K562 (cell line): ENCODE measurements around the gene GP1BB. TPM values are rescaled to one million over a fixed set of nuclear protein-coding genes. Genes with fewer than 3 reads are reported as not detected.
A peak's percentile ranks its signal among the peaks of the same experiment; 100 is the strongest.

Experiments used
- ARHGAP35 ChIP-seq: fragments of 450-650 bp; IDR thresholded peaks from 2 replicates; pipeline ENCODE4 v1.6.1; 2018; ENCODE audit not compliant: partially characterized antibody
- ERF ChIP-seq: fragments of 450-650 bp; formaldehyde crosslinking; IDR thresholded peaks from 2 replicates; pipeline ENCODE4 v1.4.0; 2020; ENCODE audit warnings: mild to moderate bottlenecking, mixed read lengths
- GATAD2A ChIP-seq: fragments of 450-650 bp; IDR thresholded peaks from 2 replicates; pipeline ENCODE4 v1.6.1; 2017
- HDAC8 ChIP-seq: fragments of 450-650 bp; IDR thresholded peaks from 2 replicates; pipeline ENCODE4 v1.6.1; 2016; ENCODE audit warnings: mild to moderate bottlenecking, missing genetic modification characterization, moderate library complexity, missing compliant biosample characterization
- MEF2D ChIP-seq: conservative IDR thresholded peaks from 2 replicates; pipeline ENCODE4 v1.6.1; 2016; ENCODE audit warnings: low read depth, missing genetic modification characterization, missing compliant biosample characterization
- RAD21 ChIP-seq, 2 experiments: fragments of 250-450 bp in 1 of 2; fragments of 450-650 bp in 1 of 2; sonication (Bioruptor Pico) in 1 of 2; formaldehyde crosslinking in 1 of 2; IDR thresholded peaks in 1 of 2; conservative IDR thresholded peaks in 1 of 2; 2 replicates each; pipeline versions ENCODE4 v1.4.0 to v1.8.0; 2020 to 2022; ENCODE audit warnings: mild to moderate bottlenecking in 2 of 2, moderate library complexity in 1 of 2
- SNIP1 ChIP-seq: fragments of 450-650 bp; IDR thresholded peaks from 2 replicates; pipeline ENCODE4 v1.7.1; 2017; ENCODE audit warnings: low read depth, mild to moderate bottlenecking
- USF2 ChIP-seq: sonication (generic); formaldehyde crosslinking; IDR thresholded peaks from 2 replicates; pipeline ENCODE4 v1.5.0; 2020; ENCODE audit warnings: missing genetic modification reagents
- ZBTB7A ChIP-seq: IDR thresholded peaks from 2 replicates; pipeline ENCODE4 v1.6.1; 2011; ENCODE audit warnings: low read depth, mild to moderate bottlenecking, low read length, moderate library complexity, borderline replicate concordance; ENCODE audit not compliant: control insufficient read depth
- ZNF133 ChIP-seq: fragments of 250-450 bp; sonication (Bioruptor Pico); IDR thresholded peaks from 2 replicates; pipeline ENCODE4 v1.4.0; 2020; ENCODE audit warnings: mild to moderate bottlenecking
- ZNF764 ChIP-seq: fragments of 250-450 bp; sonication (Bioruptor Pico); IDR thresholded peaks from 2 replicates; pipeline ENCODE4 v1.4.0; 2020; ENCODE audit warnings: low read depth, mild to moderate bottlenecking, moderate library complexity
- polyA plus RNA-seq, 8 experiments: library from polyadenylated mRNA; depleted of rRNA in 4 of 8; stranded (reverse) in 5 of 8; unstranded in 3 of 8; fragments of >200 nt; fragmentation: Nextera tagmentation in 2 of 8; fragmentation: Illumina TruSeq in 1 of 8; extraction: Ambion mirVana in 2 of 8; extraction: Trizol in 1 of 8; gene quantifications; 2 replicates each; pipeline versions ENCODE4 v1.2.1 to v1.2.3, GENCODE V29; 2011 to 2014; ENCODE audit warnings: inconsistent platforms in 1 of 8, missing spikeins in 1 of 8
- total RNA-seq, 7 experiments: library from RNA; depleted of rRNA in 6 of 7; stranded (reverse); fragments of >200 nt in 6 of 7; fragmentation: Illumina TruSeq in 2 of 7; extraction: Trizol in 2 of 7; gene quantifications; 2 replicates each; pipeline versions ENCODE4 v1.2.1 to v1.2.3, GENCODE V29; 2011 to 2021; ENCODE audit warnings: low replicate concordance in 1 of 7
- TF ChIP-seq, protein P1 (sequence below): fragments of 250-450 bp; sonication (Bioruptor Pico); IDR thresholded peaks from 2 replicates; pipeline ENCODE4 v1.4.0; 2020; ENCODE audit warnings: mild to moderate bottlenecking, moderate library complexity
- TF ChIP-seq, protein P2 (sequence below), 3 experiments: IDR thresholded peaks in 2 of 3; conservative IDR thresholded peaks in 1 of 3; 2 replicates each; pipeline ENCODE4 v1.5.1; 2011 to 2012; ENCODE audit warnings: low read length in 3 of 3, mild to moderate bottlenecking in 3 of 3, control low read depth in 2 of 3, improper control_type of control experiment in 1 of 3, inconsistent platforms in 1 of 3, low read depth in 1 of 3, mixed read lengths in 1 of 3, moderate library complexity in 1 of 3; ENCODE audit not compliant: insufficient read depth in 2 of 3
- TF ChIP-seq, protein P3 (sequence below), 2 experiments: IDR thresholded peaks; 2 replicates each; pipeline ENCODE4 v1.6.1; 2011; ENCODE audit warnings: borderline replicate concordance in 1 of 2, control low read depth in 1 of 2, low read depth in 1 of 2, low read length in 1 of 2, mild to moderate bottlenecking in 1 of 2, mixed read lengths in 1 of 2, moderate library complexity in 1 of 2; ENCODE audit not compliant: insufficient read depth in 1 of 2, insufficient read length in 1 of 2, poor library complexity in 1 of 2, severe bottlenecking in 1 of 2; ENCODE audit errors: extremely low read depth in 1 of 2

Gene GP1BB
- total and polyA plus RNA-seq, 9 of the 15 experiments (the other 6 are each of a cell fraction or from before 2014, with no cell fraction given) = 0.69 to 162 (median 2.8) TPM

DNA sequence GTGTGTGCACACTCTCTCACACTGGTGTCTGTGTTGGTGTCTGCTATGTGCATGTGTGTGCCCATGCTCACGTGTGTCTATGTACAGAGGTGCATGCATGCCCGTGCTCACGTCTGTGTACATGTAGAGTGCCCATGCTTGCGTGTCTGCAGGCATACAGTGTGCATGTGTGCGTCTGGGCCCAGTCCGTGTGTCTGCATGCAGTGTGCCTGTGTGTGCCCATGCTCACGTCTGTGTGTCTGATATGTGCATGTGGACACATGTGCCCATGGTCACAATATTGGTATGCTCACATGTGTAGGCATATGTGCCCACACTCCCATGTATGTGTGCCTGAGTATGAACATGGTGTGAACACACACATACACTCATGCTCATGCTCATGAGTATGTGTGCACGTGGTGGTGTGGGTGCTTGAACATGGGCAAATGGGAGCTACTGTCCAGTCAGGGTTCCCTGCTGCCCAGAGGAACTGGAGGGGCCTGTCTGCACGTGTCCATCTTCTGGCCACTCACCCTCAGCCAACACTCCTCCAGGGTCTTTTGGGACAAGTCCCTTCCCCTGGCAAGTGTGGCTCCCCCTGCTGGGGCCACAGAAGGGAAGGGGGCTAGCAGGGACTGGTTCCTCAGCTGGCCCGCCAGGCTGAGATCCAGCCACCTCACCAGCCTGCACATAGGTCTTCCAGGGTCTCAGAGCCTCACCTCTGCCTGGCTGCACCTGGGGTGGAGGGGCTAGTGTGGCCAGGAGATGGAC, 29.9 kb downstream of the GP1BB start (continued):
- TF ChIP-seq, protein P1, sequence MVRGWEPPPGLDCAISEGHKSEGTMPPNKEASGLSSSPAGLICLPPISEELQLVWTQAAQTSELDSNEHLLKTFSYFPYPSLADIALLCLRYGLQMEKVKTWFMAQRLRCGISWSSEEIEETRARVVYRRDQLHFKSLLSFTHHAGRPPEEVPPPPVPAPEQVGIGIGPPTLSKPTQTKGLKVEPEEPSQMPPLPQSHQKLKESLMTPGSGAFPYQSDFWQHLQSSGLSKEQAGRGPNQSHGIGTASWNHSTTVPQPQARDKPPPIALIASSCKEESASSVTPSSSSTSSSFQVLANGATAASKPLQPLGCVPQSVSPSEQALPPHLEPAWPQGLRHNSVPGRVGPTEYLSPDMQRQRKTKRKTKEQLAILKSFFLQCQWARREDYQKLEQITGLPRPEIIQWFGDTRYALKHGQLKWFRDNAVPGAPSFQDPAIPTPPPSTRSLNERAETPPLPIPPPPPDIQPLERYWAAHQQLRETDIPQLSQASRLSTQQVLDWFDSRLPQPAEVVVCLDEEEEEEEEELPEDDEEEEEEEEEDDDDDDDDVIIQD (CRISPR knock-in tag) = 0 out of 2 replicates have a peak, but pooled peaks have one; percentile 43
- TF ChIP-seq SNIP1 = no peak
- 0 out of 2 replicates have a peak, but pooled peaks have one; percentile 47 for TF ChIP-seq HDAC8 (tag)
- peak in 1 of 2 experiments; percentile 60; a peak in 2 of 4 replicates for TF ChIP-seq RAD21 (CRISPR knock-in tag; conservative IDR thresholded peaks at IDR 0.05 in 1 of 2, IDR thresholded peaks at IDR 0.05 in 1 of 2)
- no peak for TF ChIP-seq ARHGAP35
- TF ChIP-seq ZBTB7A = peak; percentile 96
- TF ChIP-seq ZNF133 = 0 out of 2 replicates have a peak, but pooled peaks have one; percentile 48
- TF ChIP-seq ERF (CRISPR knock-in tag) = peak; percentile 61; the same call in 1 of the 2 replicates
- no peak for TF ChIP-seq MEF2D (tag)
- TF ChIP-seq, protein P2, sequence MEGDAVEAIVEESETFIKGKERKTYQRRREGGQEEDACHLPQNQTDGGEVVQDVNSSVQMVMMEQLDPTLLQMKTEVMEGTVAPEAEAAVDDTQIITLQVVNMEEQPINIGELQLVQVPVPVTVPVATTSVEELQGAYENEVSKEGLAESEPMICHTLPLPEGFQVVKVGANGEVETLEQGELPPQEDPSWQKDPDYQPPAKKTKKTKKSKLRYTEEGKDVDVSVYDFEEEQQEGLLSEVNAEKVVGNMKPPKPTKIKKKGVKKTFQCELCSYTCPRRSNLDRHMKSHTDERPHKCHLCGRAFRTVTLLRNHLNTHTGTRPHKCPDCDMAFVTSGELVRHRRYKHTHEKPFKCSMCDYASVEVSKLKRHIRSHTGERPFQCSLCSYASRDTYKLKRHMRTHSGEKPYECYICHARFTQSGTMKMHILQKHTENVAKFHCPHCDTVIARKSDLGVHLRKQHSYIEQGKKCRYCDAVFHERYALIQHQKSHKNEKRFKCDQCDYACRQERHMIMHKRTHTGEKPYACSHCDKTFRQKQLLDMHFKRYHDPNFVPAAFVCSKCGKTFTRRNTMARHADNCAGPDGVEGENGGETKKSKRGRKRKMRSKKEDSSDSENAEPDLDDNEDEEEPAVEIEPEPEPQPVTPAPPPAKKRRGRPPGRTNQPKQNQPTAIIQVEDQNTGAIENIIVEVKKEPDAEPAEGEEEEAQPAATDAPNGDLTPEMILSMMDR (IDR thresholded peaks at IDR 0.05 in 2 of 3, conservative IDR thresholded peaks at IDR 0.05 in 1 of 3; ENCODE audit: insufficient read depth in 2 of 3, low read depth in 1 of 3, low read length in 3 of 3) = peak; percentile 55 to 84 (median 68)
- TF ChIP-seq GATAD2A = 0 out of 2 replicates have a peak, but pooled peaks have one; percentile 33
- peak; percentile 80; the same call in 1 of the 2 replicates for TF ChIP-seq ZNF764 (CRISPR knock-in tag)
- TF ChIP-seq, protein P3, sequence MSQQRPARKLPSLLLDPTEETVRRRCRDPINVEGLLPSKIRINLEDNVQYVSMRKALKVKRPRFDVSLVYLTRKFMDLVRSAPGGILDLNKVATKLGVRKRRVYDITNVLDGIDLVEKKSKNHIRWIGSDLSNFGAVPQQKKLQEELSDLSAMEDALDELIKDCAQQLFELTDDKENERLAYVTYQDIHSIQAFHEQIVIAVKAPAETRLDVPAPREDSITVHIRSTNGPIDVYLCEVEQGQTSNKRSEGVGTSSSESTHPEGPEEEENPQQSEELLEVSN (IDR thresholded peaks at IDR 0.05; ENCODE audit: borderline replicate concordance in 1 of 2, extremely low read depth in 1 of 2, insufficient read depth in 1 of 2, insufficient read length in 1 of 2, low read depth in 1 of 2, low read length in 1 of 2, poor library complexity in 1 of 2, severe bottlenecking in 1 of 2) = peak in 1 of 2 experiments; percentile 32
- peak; percentile 34; the same call in 1 of the 2 replicates for TF ChIP-seq USF2
- TF ChIP-seq, all 486 proteins: peak for 45
